HTR-8/SVneo (cell line): Measurements from ENCODE around the gene RBM19.
"Not testable (repeated sequence)": the region's sequence is repeated elsewhere in the genome, so short reads cannot be mapped to it uniquely, and the experiment has no call there.

Source experiments
- DNase-seq: peaks from one replicate; pipeline ENCODE4 v3.0.0; 2011; ENCODE audit warnings: low spot score, mixed read lengths; ENCODE audit not compliant: insufficient read length
- FAIRE-seq: peaks from 2 replicates; lab custom pipeline; 2011; peaks lifted over from hg19 to GRCh38; lab: Jason Lieb, UNC

RBM19 gene

GRCh38 chr12:113819495-113819894 is 146.6 kb downstream of the RBM19 start:
- no peak for DNase-seq
- no peak for FAIRE-seq

DNA sequence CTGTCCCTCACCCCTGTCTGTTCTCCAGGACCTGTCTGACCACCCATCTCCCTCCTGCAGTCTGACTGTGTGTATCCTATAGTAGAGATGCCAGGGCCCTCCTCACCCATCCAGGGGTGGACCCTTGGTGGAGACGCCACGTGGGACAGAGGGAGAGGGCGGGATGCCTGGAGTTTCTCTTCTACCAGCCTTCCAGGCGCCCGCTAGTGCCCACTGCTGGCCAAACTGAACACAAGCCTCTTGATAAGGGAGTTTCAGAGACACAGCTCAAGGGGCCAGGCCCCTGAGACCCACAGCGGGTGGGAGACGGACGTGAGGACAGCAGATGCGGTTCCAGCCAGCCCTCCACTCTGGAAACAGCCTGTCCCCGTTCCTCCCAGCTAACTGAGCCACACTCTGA is 147.3 kb downstream of the RBM19 start:
- no peak for DNase-seq
- no peak for FAIRE-seq

- DNase-seq, result no peak
- no peak for FAIRE-seq
These were observed 147.8 kb downstream of the RBM19 start for GRCh38 chr12:113818283-113818682.

GRCh38 chr12:113816866-113817265 is 149.3 kb downstream of the RBM19 start:
- no peak for DNase-seq
- no peak for FAIRE-seq

- DNase-seq, result no peak
- no peak for FAIRE-seq
These were observed 151.1 kb downstream of the RBM19 start for GRCh38 chr12:113815031-113815430.

DNA sequence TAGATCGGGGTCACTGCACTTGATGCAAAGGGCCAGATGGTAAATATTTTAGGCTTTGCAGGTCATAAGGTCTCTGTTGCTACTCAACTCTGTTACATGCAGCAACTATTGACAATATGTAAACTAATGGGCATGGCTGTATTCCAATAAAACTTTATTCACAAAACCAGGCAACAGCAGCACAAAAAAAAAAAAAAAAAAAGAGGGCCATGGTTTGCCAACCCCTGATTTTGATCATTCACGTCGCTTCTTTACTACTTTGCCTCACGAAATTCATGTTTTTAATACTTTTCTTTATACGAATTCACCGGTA is 152.9 kb downstream of the RBM19 start:
- no peak for FAIRE-seq

GRCh38 chr12:113812411-113813228 is 153.5 kb downstream of the RBM19 start:
- DNase-seq (no peak), FAIRE-seq (no peak)

More for the DNA sequence above, 152.9 kb downstream of the RBM19 start:
- DNase-seq, result no peak

GRCh38 chr12:113809462-113810220 is 156.5 kb downstream of the RBM19 start:
- not testable (repeated sequence) for DNase-seq, FAIRE-seq

DNA sequence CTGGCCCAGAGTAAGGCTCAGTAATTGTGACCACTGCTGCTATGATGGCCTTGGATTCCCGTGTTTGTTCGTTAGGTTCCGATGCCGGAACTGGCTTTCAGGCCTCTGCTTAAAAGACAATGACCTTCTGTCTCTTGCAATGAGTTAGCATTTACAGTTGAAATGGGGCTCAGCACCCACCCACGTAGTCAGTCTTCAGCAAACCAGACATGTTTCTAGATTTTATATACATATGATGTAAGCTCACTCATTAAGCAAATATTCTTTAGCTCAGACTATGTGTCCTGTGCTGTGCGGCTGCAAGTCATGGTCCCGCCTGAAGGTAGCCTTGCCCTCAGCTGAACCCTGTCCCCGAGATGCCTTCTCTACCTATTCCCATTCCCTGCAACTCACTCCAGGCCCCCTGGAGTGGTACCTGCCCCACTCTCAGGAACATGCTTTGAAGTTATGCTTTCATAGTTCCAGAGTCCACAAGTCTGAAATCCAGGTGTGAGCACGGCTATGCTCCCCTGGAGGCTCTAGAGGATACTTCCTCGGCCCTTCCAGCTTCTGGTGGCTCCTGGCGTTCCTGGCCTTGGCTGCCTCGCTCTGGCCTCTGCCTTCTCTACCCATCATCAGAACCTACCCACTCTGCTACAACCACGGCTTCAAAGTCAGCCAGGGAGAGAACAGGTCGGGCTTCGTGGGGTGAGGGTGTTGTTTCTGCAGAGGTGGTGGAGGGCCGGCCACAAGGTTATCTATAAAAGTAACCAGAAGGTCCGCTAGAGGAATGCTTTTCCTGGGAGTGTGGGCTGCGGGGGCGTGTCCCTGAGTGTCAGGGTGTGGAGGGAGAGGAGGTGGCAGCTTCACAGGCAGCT is 157.8 kb downstream of the RBM19 start:
- DNase-seq (no peak), FAIRE-seq (no peak)

GRCh38 chr12:113805673-113806072 is 160.5 kb downstream of the RBM19 start:
- no peak for DNase-seq
- no peak for FAIRE-seq

- DNase-seq (no peak), FAIRE-seq (no peak)
These were observed 161.0 kb downstream of the RBM19 start for GRCh38 chr12:113804961-113805600.

DNA sequence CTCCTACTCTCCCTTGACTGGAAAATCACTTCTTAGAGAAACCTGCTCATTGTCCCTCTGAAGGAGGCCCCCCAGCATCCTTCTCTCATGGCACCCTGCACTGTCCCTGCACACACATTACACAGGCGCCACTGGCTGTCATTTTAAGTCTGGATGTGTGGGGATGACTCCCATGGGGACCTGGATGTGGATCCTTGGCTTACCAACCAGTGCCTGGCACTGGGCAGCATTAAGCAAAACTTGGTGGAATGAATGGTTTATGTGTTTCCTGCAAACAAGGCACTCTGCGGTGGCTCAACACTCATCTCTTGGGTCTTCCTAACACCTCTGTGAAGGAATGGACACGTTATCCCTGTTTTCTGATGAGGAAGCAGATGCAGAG is 162.4 kb downstream of the RBM19 start:
- no peak for FAIRE-seq
- no peak for DNase-seq

- FAIRE-seq (no peak), DNase-seq (no peak)
These were observed 163.0 kb downstream of the RBM19 start for GRCh38 chr12:113802966-113803758.

GRCh38 chr12:113802000-113802749 is 163.9 kb downstream of the RBM19 start:
- no peak for FAIRE-seq
- DNase-seq, result no peak

DNA sequence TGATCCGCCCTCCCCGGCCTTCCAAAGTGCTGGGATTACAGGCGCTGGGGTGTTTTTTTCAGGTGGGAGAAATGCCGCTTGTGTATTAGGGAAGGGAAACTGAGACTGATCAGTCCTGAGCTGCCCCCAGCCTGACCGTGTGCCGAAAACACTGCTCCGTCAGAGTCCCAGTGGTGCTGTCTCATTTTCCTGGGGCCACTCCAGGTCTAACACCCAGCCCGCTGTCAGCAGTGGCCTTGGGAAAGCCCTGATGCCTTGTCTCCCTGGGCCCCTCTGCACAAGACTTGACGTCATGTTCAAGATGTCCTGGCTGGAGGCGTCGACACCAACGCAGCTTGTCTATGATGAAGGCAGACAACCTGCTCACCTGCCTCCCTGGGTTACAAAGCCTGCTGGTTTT is 165.9 kb downstream of the RBM19 start:
- FAIRE-seq, result no peak
- no peak for DNase-seq

DNA sequence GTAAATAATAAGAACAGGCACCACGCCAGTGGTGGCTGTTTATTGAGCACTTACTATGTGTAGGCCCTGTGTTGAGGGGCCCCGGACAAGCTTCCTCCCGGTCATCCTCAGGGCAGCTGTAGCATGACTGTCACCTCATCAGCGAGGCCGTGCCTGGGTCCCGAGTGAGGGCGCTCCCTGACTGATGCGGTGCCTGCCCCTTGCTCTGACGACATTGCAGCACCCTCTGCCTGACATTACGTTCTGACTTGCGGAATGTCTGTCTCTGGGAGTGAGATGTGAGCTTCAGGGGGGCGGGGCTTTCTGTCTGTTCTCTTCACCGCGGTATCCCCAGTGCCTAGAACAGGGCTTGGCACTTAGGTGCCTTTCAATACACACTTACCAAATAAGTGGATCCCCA is 167.6 kb downstream of the RBM19 start:
- no peak for FAIRE-seq

DNA sequence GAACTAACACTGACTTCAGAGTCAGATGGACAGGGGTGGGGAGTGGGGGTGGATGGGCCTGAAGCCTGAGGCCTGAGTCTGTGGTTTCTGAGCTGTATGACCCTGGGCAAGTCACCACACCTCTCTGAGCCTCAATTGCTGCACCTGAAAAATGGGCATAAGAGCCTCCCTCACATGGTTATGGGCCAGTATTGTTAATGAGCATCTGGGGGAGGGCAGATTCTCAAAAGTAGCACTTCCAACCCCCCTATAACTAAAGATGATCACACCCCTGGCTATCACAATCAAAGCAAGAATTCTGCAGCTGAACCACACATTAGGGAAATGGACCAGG is 168.6 kb downstream of the RBM19 start:
- FAIRE-seq (no peak), DNase-seq (no peak)

More for the DNA sequence above, 167.6 kb downstream of the RBM19 start:
- DNase-seq, result no peak

DNA sequence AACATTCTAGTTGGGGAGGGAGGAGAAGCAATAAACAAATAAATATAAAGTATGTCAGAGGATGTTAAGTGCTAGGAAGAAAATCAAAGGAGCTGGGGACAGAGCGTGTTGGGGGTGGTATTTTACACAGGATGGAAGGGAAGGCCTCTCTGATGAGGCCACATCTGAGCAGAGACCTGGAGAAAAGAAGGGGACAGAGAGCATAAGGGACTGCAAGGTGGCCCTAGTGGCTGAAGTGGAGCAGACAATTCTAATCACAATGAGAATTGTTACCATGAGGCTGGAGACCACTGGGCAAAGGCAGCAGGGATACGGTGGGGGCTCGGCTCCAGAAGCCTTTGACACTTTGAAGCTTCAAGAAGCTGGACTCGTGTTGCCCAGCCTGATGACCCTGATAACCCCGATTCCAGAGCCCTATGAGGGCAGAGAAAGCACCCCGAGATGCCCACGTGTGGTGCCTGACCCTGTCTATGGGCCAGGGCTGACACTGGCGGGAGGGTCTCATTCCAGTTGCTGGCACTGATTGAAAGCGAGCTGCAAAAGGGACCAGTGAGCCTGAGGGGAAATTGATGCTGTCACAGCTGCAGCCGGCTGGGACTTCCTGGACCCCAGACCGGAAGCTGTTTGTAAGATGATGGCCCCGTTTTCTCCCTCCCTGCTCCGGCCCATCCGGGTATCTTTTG is 169.1 kb downstream of the RBM19 start:
- FAIRE-seq, result no peak

More for the DNA sequence above, 169.1 kb downstream of the RBM19 start:
- DNase-seq, result no peak
